GM12878 (cell line): ENCODE results near the gene LASP1. TPM values are rescaled to one million over a fixed set of nuclear protein-coding genes. Genes with fewer than 3 reads are reported as not detected.
A peak's percentile ranks its signal among the peaks of the same experiment; 100 is the strongest.

Experiments used
- ATAC-seq: fragments of 200-7000 bp; cut with Tn5 transposase; 3 replicates; pipeline ENCODE4 v1.9.1; 2020; ENCODE audit warnings: mild to moderate bottlenecking, moderate library complexity
- BruUV-seq: library from RNA; stranded (reverse); fragments of 400-500 nt; replicated peaks from 2 replicates; lab custom pipeline; 2021; lab: Mats Ljungman, UMichigan
- CTCF ChIA-PET: fragments of 300-600 bp; sonication (Branson Sonifier 250); formaldehyde crosslinking; extraction: SDS; loops from one replicate; lab custom pipeline; 2021; ENCODE audit warnings: inconsistent platforms; lab: Yijun Ruan, JAX
- POLR2A ChIA-PET: fragments of 350-600 bp; formaldehyde crosslinking; extraction: SDS; loops from one replicate; lab custom pipeline; 2021; ENCODE audit warnings: inconsistent platforms; lab: Charles Lee
- RAD21 ChIA-PET: fragments of 300-600 bp; sonication (Branson Sonifier 250); formaldehyde crosslinking; loops from one replicate; lab custom pipeline; 2023; ENCODE audit warnings: antibody characterized with exemption; ENCODE audit not compliant: unreplicated experiment; lab: Charles Lee
- SMC1A ChIA-PET: fragments of 300-600 bp; sonication (Branson Sonifier 250); formaldehyde crosslinking; loops from one replicate; lab custom pipeline; 2023; ENCODE audit not compliant: unreplicated experiment, uncharacterized antibody; lab: Charles Lee
- DNase-seq: peaks from one replicate; pipeline ENCODE4 v3.0.0-alpha.2; 2011; ENCODE audit warnings: low read depth, low spot score
- FAIRE-seq: peaks from 3 replicates; lab custom pipeline; 2011; peaks lifted over from hg19 to GRCh38; lab: Jason Lieb, UNC
- H2AFZ ChIP-seq: 2 replicates; pipeline ENCODE4 v1.6.0; 2011; ENCODE audit warnings: low read depth, low read length, control low read depth; ENCODE audit not compliant: control insufficient read depth
- H3K27ac ChIP-seq: 2 replicates; pipeline ENCODE4 v1.5.1; 2011; ENCODE audit warnings: control low read depth; ENCODE audit not compliant: control insufficient read depth, insufficient read depth
- H3K27me3 ChIP-seq, 2 experiments: replicated peaks in 1 of 2; 2 replicates each; pipeline versions ENCODE4 v1.6.0 to v1.6.1; 2011; ENCODE audit warnings: low read length in 1 of 2; ENCODE audit not compliant: control insufficient read depth in 2 of 2, insufficient read depth in 2 of 2
- H3K36me3 ChIP-seq, 2 experiments: 2 replicates each; pipeline ENCODE4 v1.5.1; 2011; ENCODE audit warnings: low read length in 1 of 2; ENCODE audit not compliant: control insufficient read depth in 2 of 2, insufficient read depth in 2 of 2
- H3K4me1 ChIP-seq: 2 replicates; pipeline ENCODE4 v1.6.1; 2011; ENCODE audit warnings: mild to moderate bottlenecking, low read length, moderate library complexity, mixed read lengths; ENCODE audit not compliant: control insufficient read depth, insufficient read depth
- H3K4me2 ChIP-seq: 2 replicates; pipeline ENCODE4 v1.6.0; 2011; ENCODE audit warnings: control low read depth; ENCODE audit not compliant: control insufficient read depth, insufficient read depth
- H3K4me3 ChIP-seq: fragments of 200-600 bp; sonication (generic); 2 replicates; pipeline ENCODE4 v1.5.1; 2016
- H3K79me2 ChIP-seq: 2 replicates; pipeline ENCODE4 v1.6.0; 2011; ENCODE audit warnings: low read length; ENCODE audit not compliant: control insufficient read depth, insufficient read depth
- H3K9ac ChIP-seq: 2 replicates; pipeline ENCODE4 v1.8.0; 2011; ENCODE audit warnings: low read length, control low read depth, mixed read lengths; ENCODE audit not compliant: control insufficient read depth, insufficient read depth
- H3K9me3 ChIP-seq: replicated peaks from 3 replicates; pipeline ENCODE4 v1.5.1; 2011; ENCODE audit warnings: mild to moderate bottlenecking, low read length; ENCODE audit not compliant: control insufficient read depth, insufficient read depth
- H4K20me1 ChIP-seq: 2 replicates; pipeline ENCODE4 v1.6.0; 2011; ENCODE audit not compliant: control insufficient read depth, insufficient read depth
- CHD2 ChIP-seq: IDR thresholded peaks from 2 replicates; pipeline ENCODE4 v1.6.1; 2011; ENCODE audit warnings: low read depth, low read length, improper control_type of control experiment, borderline replicate concordance
- CREM ChIP-seq: IDR thresholded peaks from 2 replicates; pipeline ENCODE4 v1.6.1; 2014; ENCODE audit warnings: antibody characterized with exemption, low read depth
- GABPA ChIP-seq: IDR thresholded peaks from 2 replicates; pipeline ENCODE4 v1.6.1; 2014; ENCODE audit warnings: antibody characterized with exemption, low read depth, mild to moderate bottlenecking, inconsistent platforms
- MTA3 ChIP-seq: IDR thresholded peaks from 2 replicates; pipeline ENCODE4 v1.6.1; 2012; ENCODE audit warnings: low read length, inconsistent platforms, borderline replicate concordance
- NBN ChIP-seq: fragments of 450-650 bp; IDR thresholded peaks from 2 replicates; pipeline ENCODE4 v1.6.1; 2016
- POU2F2 ChIP-seq: IDR thresholded peaks from 3 replicates; pipeline ENCODE4 v1.6.1; 2011; ENCODE audit warnings: low read depth, mild to moderate bottlenecking, low read length, borderline replicate concordance
- RBBP5 ChIP-seq: fragments of 200-600 bp; sonication (generic); conservative IDR thresholded peaks from 2 replicates; pipeline ENCODE4 v1.6.1; 2016
- RCOR1 ChIP-seq: conservative IDR thresholded peaks from 2 replicates; pipeline ENCODE4 v1.6.1; 2012; ENCODE audit warnings: low read depth, low read length, improper control_type of control experiment
- SPI1 ChIP-seq: IDR thresholded peaks from 2 replicates; pipeline ENCODE4 v1.6.1; 2011; ENCODE audit warnings: low read depth, mild to moderate bottlenecking, low read length, moderate library complexity, borderline replicate concordance; ENCODE audit not compliant: insufficient read depth
- WRNIP1 ChIP-seq: IDR thresholded peaks from 2 replicates; pipeline ENCODE4 v1.6.1; 2011; ENCODE audit warnings: low read depth, low read length, improper control_type of control experiment, borderline replicate concordance
- YBX1 ChIP-seq: fragments of 450-650 bp; IDR thresholded peaks from 2 replicates; pipeline ENCODE4 v1.6.1; 2016; ENCODE audit warnings: antibody characterized with exemption
- WGBS: methylation state at CpG from one replicate; pipeline ENCODE4 v1.1.6; 2016; ENCODE audit warnings: low lambda C conversion rate; ENCODE audit not compliant: insufficient replicate concordance, insufficient coverage; ENCODE audit errors: missing lambda C conversion rate; 5-methylcytosine and 5-hydroxymethylcytosine counted together
- in situ Hi-C: fragments of 300-500 bp; cut with MboI; formaldehyde crosslinking; loops from 9 replicates; pipeline ENCODE4 v1.14.3; 2018; ENCODE audit warnings: mixed read lengths
- intact Hi-C: fragments of 100-400 bp; cut with micrococcal nuclease; formaldehyde crosslinking; loops from one replicate; pipeline ENCODE4 v1.14.2; 2022; ENCODE audit not compliant: unreplicated experiment
- polyA plus RNA-seq, 11 experiments: library from polyadenylated mRNA; depleted of rRNA in 4 of 11; unstranded in 6 of 11; stranded (reverse) in 5 of 11; fragments of >200 nt; fragmentation: Nextera tagmentation in 4 of 11; fragmentation: Illumina TruSeq in 1 of 11; extraction: Ambion mirVana in 4 of 11; extraction: Trizol in 1 of 11; gene quantifications; 1 replicate in 1 of 11; 2 replicates in 10 of 11; pipeline versions ENCODE4 v1.2.1 to v1.2.3, GENCODE V29; 2011 to 2016; ENCODE audit warnings: inconsistent platforms in 2 of 11, missing spikeins in 2 of 11, low read depth in 1 of 11
- total RNA-seq, 4 experiments: library from RNA; depleted of rRNA in 3 of 4; stranded (reverse); fragments of >200 nt in 3 of 4; fragmentation: Illumina TruSeq in 1 of 4; extraction: Trizol in 1 of 4; gene quantifications; 2 replicates each; pipeline versions ENCODE4 v1.2.1 to v1.2.3, GENCODE V29; 2013 to 2021
- TF ChIP-seq, protein P1 (sequence below): IDR thresholded peaks from 2 replicates; pipeline ENCODE4 v1.6.1; 2012; ENCODE audit warnings: low read depth, low read length, improper control_type of control experiment
- TF ChIP-seq, protein P2 (sequence below): fragments of 450-650 bp; IDR thresholded peaks from 2 replicates; pipeline ENCODE4 v1.6.1; 2014; ENCODE audit warnings: mild to moderate bottlenecking
- TF ChIP-seq, protein P3 (sequence below): fragments of 450-650 bp; IDR thresholded peaks from 2 replicates; pipeline ENCODE4 v1.6.1; 2016; ENCODE audit warnings: mild to moderate bottlenecking
- TF ChIP-seq, protein P4 (sequence below): fragments of 450-650 bp; IDR thresholded peaks from 2 replicates; pipeline ENCODE4 v1.6.1; 2016; ENCODE audit warnings: mild to moderate bottlenecking
- TF ChIP-seq, protein P5 (sequence below): fragments of 150-350 bp; IDR thresholded peaks from 2 replicates; pipeline ENCODE4 v1.6.1; 2016; ENCODE audit warnings: low read depth, low read length

Gene LASP1
- total and polyA plus RNA-seq, 10 of the 15 experiments (the other 5 are each of a cell fraction or from before 2014, with no cell fraction given), result 21.0 to 114 (median 59.3) TPM

DNA sequence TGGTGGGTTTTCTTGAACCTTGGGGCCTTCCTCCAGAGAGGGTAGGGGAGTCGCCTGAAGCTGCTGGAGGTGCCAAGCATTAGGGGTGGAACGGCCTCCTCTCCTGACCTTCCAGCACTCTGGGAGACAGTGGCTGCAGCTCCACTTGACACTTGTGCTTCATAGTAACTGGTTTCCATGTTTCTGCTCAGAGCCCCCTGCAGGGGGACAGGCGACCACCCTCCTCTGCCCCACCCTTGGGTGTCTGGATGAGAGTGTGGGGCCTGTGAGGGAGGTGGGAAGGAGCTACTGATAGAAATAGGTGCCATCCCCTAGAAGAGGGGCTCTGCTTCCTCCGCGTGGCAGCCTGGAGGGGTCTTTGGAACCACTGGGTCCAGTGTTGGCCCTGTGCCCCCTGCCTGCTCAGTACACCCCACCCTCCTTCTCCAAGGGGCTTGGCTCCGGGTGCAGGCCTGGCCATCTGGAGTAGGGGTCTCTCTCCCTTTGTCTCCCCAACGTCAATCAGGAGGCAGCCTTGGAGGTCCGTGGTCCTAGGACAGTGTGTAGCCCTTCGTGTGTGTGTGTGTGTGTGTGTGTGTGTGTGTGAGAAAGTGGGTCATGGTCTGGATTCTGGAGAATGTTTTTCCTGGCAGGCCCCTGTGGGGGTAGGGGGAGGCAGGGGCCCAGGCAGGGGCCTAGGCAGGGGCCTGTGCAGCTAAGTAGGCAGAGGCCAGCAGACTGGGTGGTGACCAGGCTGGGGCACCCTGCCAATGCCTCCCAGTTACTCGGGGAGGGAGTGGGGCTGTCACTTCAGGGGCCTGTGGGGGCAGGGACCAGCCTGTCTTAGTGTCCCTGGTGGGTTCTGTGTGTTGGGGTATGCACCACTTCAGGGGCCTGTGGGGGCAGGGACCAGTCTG lies 4.9 kb downstream of the LASP1 start:
- Histone ChIP-seq H2AFZ (no peak overlapping the region), H3K9ac (no peak overlapping the region), H3K27me3 (no peaks in the 10 kb centered on the region), H3K79me2 (peaks cover 71% of the 10 kb centered on the region), H3K4me3 (no peak overlapping the region; the same call in 1 of the 2 replicates), H4K20me1 (peaks cover 10% of the 10 kb centered on the region; the same call in 1 of the 2 replicates), H3K9me3 (no peaks in the 10 kb centered on the region), H3K4me2 (peak overlapping the region; percentile 31), H3K27ac (no peak overlapping the region), H3K36me3 (peaks cover 4 to 26% of the 10 kb centered on the region in 2 experiments; a peak in 3 of 4 replicates), H3K4me1 (peaks cover 24% of the 10 kb centered on the region)
- intact Hi-C loops (loop anchor here (10.0 kb wide), 1 partner anchor 110 kb away; no protein-coding TSS in a partner anchor), in situ Hi-C loops (no loop called here)
- POLR2A ChIA-PET, result interaction anchor here (0.6 to 1.0 kb wide), 2 partner anchors 21 to 25 kb away, joined by 3 to 7 read pairs; partner anchors contain the start of gene RPL23
- RAD21 ChIA-PET, result no interaction called here
- SMC1A ChIA-PET, result no interaction called here
- FAIRE-seq (no peak), ATAC-seq (no peak), DNase-seq (no peak)
- CTCF ChIA-PET, result interaction anchor here (0.5 to 4.6 kb wide), 2 partner anchors 10 to 108 kb away, joined by 3 to 59 read pairs; no protein-coding TSS in a partner anchor
- 78% methylated on average over 9 of the region's 10 CpGs for WGBS
- BruUV-seq, result no TSS peak
- TF ChIP-seq, protein P1, sequence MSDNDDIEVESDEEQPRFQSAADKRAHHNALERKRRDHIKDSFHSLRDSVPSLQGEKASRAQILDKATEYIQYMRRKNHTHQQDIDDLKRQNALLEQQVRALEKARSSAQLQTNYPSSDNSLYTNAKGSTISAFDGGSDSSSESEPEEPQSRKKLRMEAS, result no peak
- TF ChIP-seq, protein P2, sequence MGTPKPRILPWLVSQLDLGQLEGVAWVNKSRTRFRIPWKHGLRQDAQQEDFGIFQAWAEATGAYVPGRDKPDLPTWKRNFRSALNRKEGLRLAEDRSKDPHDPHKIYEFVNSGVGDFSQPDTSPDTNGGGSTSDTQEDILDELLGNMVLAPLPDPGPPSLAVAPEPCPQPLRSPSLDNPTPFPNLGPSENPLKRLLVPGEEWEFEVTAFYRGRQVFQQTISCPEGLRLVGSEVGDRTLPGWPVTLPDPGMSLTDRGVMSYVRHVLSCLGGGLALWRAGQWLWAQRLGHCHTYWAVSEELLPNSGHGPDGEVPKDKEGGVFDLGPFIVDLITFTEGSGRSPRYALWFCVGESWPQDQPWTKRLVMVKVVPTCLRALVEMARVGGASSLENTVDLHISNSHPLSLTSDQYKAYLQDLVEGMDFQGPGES, result no peak
- TF ChIP-seq SPI1, result no peak
- no peak for TF ChIP-seq MTA3
- TF ChIP-seq CREM, result no peak
- TF ChIP-seq, protein P3, sequence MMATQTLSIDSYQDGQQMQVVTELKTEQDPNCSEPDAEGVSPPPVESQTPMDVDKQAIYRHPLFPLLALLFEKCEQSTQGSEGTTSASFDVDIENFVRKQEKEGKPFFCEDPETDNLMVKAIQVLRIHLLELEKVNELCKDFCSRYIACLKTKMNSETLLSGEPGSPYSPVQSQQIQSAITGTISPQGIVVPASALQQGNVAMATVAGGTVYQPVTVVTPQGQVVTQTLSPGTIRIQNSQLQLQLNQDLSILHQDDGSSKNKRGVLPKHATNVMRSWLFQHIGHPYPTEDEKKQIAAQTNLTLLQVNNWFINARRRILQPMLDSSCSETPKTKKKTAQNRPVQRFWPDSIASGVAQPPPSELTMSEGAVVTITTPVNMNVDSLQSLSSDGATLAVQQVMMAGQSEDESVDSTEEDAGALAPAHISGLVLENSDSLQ, result no peak
- no peak for TF ChIP-seq RCOR1
- TF ChIP-seq GABPA, result no peak
- TF ChIP-seq, protein P4, sequence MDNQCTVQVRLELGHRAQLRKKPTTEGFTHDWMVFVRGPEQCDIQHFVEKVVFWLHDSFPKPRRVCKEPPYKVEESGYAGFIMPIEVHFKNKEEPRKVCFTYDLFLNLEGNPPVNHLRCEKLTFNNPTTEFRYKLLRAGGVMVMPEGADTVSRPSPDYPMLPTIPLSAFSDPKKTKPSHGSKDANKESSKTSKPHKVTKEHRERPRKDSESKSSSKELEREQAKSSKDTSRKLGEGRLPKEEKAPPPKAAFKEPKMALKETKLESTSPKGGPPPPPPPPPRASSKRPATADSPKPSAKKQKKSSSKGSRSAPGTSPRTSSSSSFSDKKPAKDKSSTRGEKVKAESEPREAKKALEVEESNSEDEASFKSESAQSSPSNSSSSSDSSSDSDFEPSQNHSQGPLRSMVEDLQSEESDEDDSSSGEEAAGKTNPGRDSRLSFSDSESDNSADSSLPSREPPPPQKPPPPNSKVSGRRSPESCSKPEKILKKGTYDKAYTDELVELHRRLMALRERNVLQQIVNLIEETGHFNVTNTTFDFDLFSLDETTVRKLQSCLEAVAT, result no peak
- no peak for TF ChIP-seq POU2F2
- TF ChIP-seq WRNIP1, result no peak
- no peak for TF ChIP-seq CHD2
- TF ChIP-seq RBBP5, result no peak
- no peak for TF ChIP-seq YBX1
- TF ChIP-seq, protein P5, sequence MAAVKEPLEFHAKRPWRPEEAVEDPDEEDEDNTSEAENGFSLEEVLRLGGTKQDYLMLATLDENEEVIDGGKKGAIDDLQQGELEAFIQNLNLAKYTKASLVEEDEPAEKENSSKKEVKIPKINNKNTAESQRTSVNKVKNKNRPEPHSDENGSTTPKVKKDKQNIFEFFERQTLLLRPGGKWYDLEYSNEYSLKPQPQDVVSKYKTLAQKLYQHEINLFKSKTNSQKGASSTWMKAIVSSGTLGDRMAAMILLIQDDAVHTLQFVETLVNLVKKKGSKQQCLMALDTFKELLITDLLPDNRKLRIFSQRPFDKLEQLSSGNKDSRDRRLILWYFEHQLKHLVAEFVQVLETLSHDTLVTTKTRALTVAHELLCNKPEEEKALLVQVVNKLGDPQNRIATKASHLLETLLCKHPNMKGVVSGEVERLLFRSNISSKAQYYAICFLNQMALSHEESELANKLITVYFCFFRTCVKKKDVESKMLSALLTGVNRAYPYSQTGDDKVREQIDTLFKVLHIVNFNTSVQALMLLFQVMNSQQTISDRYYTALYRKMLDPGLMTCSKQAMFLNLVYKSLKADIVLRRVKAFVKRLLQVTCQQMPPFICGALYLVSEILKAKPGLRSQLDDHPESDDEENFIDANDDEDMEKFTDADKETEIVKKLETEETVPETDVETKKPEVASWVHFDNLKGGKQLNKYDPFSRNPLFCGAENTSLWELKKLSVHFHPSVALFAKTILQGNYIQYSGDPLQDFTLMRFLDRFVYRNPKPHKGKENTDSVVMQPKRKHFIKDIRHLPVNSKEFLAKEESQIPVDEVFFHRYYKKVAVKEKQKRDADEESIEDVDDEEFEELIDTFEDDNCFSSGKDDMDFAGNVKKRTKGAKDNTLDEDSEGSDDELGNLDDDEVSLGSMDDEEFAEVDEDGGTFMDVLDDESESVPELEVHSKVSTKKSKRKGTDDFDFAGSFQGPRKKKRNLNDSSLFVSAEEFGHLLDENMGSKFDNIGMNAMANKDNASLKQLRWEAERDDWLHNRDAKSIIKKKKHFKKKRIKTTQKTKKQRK, result no peak
- TF ChIP-seq NBN, result no peak
